Tibial nerve (tissue), 4 donors: Measurements from ENCODE around the gene FERD3L. TPM values are rescaled to one million over a fixed set of nuclear protein-coding genes. Genes with fewer than 3 reads are reported as not detected.

ENCODE experiments used
- DNase-seq, 2 donors: peaks; one replicate each; pipeline ENCODE4 v3.0.0-alpha.2; 2019; ENCODE audit warnings: low spot score in 2 of 2
- H3K27ac ChIP-seq, 4 donors: fragments of 200-600 bp; sonication (generic) in 3 of 4; one replicate each; pipeline ENCODE4 v1.5.1; 2017 to 2019; ENCODE audit warnings: mild to moderate bottlenecking in 1 of 4
- H3K27me3 ChIP-seq, 2 donors: fragments of 200-600 bp; sonication (generic) in 1 of 2; one replicate each; pipeline versions ENCODE4 v1.5.1 to v1.6.0; 2017 to 2019
- H3K36me3 ChIP-seq, 3 donors: fragments of 200-600 bp; sonication (generic); one replicate each; pipeline ENCODE4 v1.5.1; 2018 to 2019
- H3K4me1 ChIP-seq, 4 donors: fragments of 200-600 bp; sonication (generic) in 3 of 4; one replicate each; pipeline ENCODE4 v1.5.1; 2017 to 2019
- H3K4me3 ChIP-seq, 4 donors: fragments of 200-600 bp; sonication (generic) in 3 of 4; one replicate each; pipeline ENCODE4 v1.5.1; 2017 to 2019; ENCODE audit warnings: mild to moderate bottlenecking in 1 of 4, moderate library complexity in 1 of 4
- H3K9me3 ChIP-seq, 4 donors: fragments of 200-600 bp; sonication (generic) in 3 of 4; one replicate each; pipeline ENCODE4 v1.5.1; 2017 to 2019
- CTCF ChIP-seq, 5 experiments: fragments of 200-600 bp in 3 of 5; fragments of 450-650 bp in 2 of 5; sonication (generic) in 3 of 5; IDR thresholded peaks; one replicate each; pipeline ENCODE4 v1.5.1; 2016 to 2019; ENCODE audit warnings: antibody characterized with exemption in 5 of 5, mild to moderate bottlenecking in 3 of 5, moderate library complexity in 2 of 5
- EP300 ChIP-seq, 2 donors: sonication (generic); formaldehyde crosslinking; IDR thresholded peaks; one replicate each; pipeline ENCODE4 v1.6.1; 2017; ENCODE audit warnings: antibody characterized with exemption in 2 of 2, mild to moderate bottlenecking in 1 of 2
- POLR2A ChIP-seq, 2 donors: fragments of 450-650 bp; IDR thresholded peaks; one replicate each; pipeline ENCODE4 v1.6.1; 2017; ENCODE audit warnings: antibody characterized with exemption in 2 of 2, mild to moderate bottlenecking in 2 of 2, moderate library complexity in 2 of 2
- WGBS, 2 donors: methylation state at CpG; one replicate each; pipeline ENCODE4 v1.1.5; 2018; 5-methylcytosine and 5-hydroxymethylcytosine counted together
- total RNA-seq, 4 donors: library from RNA; depleted of rRNA; stranded (reverse); fragments of >200 nt; gene quantifications; one replicate each; pipeline ENCODE4 v1.1.0, GENCODE V29; 2016

FERD3L gene
- total RNA-seq, 4 donors from 2014 or later = not detected

GRCh38 chr7:19105546-19105945, 39.7 kb downstream of the FERD3L start:
- H3K4me3 ChIP-seq = no peak overlapping the region
- peaks cover 0 to 90% of the 10 kb centered on the region in 2 donors for H3K27me3 ChIP-seq
- DNase-seq = no peak
- WGBS, 2 donors = 36 to 43% methylated on average over 4 of the region's 4 CpGs
- no peak overlapping the region for H3K27ac ChIP-seq
- no peak for TF ChIP-seq POLR2A (IDR thresholded peaks at IDR 0.05)
- no peak for TF ChIP-seq EP300 (IDR thresholded peaks at IDR 0.05)
- TF ChIP-seq CTCF (IDR thresholded peaks at IDR 0.05) = no peak
- H3K9me3 ChIP-seq = no peaks in the 10 kb centered on the region
- H3K36me3 ChIP-seq = no peaks in the 10 kb centered on the region
- H3K4me1 ChIP-seq = peaks cover 0 to 33% (median 7%) of the 10 kb centered on the region in 4 donors

- H3K27ac ChIP-seq = no peak overlapping the region
- peaks cover 0 to 33% (median 7%) of the 10 kb centered on the region in 4 donors for H3K4me1 ChIP-seq
- no peaks in the 10 kb centered on the region for H3K9me3 ChIP-seq
- no peaks in the 10 kb centered on the region for H3K36me3 ChIP-seq
- H3K4me3 ChIP-seq = no peak overlapping the region
- WGBS, 2 donors = 70 to 83% methylated on average over 4 of the region's 4 CpGs
- no peak for TF ChIP-seq EP300 (IDR thresholded peaks at IDR 0.05)
- no peak for DNase-seq
- peaks cover 0 to 83% of the 10 kb centered on the region in 2 donors for H3K27me3 ChIP-seq
Measured at GRCh38 chr7:19104811-19105210, 40.4 kb downstream of the FERD3L start.

GRCh38 chr7:19102884-19103283, 42.3 kb downstream of the FERD3L start:
- Histone ChIP-seq H3K4me1 (peaks cover 0 to 22% (median 7%) of the 10 kb centered on the region in 4 donors), H3K36me3 (no peaks in the 10 kb centered on the region), H3K4me3 (no peak overlapping the region), H3K9me3 (no peaks in the 10 kb centered on the region), H3K27ac (no peak overlapping the region), H3K27me3 (peaks cover 0 to 64% of the 10 kb centered on the region in 2 donors)
- WGBS, 2 donors = 90 to 95% methylated on average over 4 of the region's 4 CpGs
- no peak for DNase-seq
- TF ChIP-seq POLR2A (IDR thresholded peaks at IDR 0.05) (no peak), CTCF (IDR thresholded peaks at IDR 0.05) (no peak), EP300 (IDR thresholded peaks at IDR 0.05) (no peak)

GRCh38 chr7:19101909-19102308, 43.3 kb downstream of the FERD3L start:
- WGBS, 2 donors = 75 to 78% methylated on average over 2 of the region's 2 CpGs
- TF ChIP-seq CTCF (IDR thresholded peaks at IDR 0.05) (no peak), EP300 (IDR thresholded peaks at IDR 0.05) (no peak), POLR2A (IDR thresholded peaks at IDR 0.05) (no peak)

GRCh38 chr7:19101472-19101871, 43.7 kb downstream of the FERD3L start:
- WGBS, 2 donors = 84 to 90% methylated on average over 1 of the region's 1 CpG
- no peak for TF ChIP-seq EP300 (IDR thresholded peaks at IDR 0.05)
- no peak for TF ChIP-seq CTCF (IDR thresholded peaks at IDR 0.05)
- TF ChIP-seq POLR2A (IDR thresholded peaks at IDR 0.05) = no peak
- no peak overlapping the region for H3K27ac ChIP-seq
- H3K27me3 ChIP-seq = peaks cover 0 to 57% of the 10 kb centered on the region in 2 donors
- DNase-seq = no peak
- H3K9me3 ChIP-seq = no peaks in the 10 kb centered on the region
- no peak overlapping the region for H3K4me3 ChIP-seq
- no peaks in the 10 kb centered on the region for H3K36me3 ChIP-seq
- H3K4me1 ChIP-seq = peaks cover 0 to 8% (median 3%) of the 10 kb centered on the region in 4 donors

More at GRCh38 chr7:19101909-19102308, 43.3 kb downstream of the FERD3L start:
- Histone ChIP-seq H3K27ac (no peak overlapping the region), H3K4me3 (no peak overlapping the region), H3K36me3 (no peaks in the 10 kb centered on the region), H3K27me3 (peaks cover 0 to 61% of the 10 kb centered on the region in 2 donors), H3K9me3 (no peaks in the 10 kb centered on the region), H3K4me1 (peaks cover 0 to 13% (median 5%) of the 10 kb centered on the region in 4 donors)
- no peak for DNase-seq

GRCh38 chr7:19099924-19100323, 45.3 kb downstream of the FERD3L start:
- Histone ChIP-seq H3K9me3 (no peaks in the 10 kb centered on the region), H3K4me1 (no peaks in the 10 kb centered on the region), H3K4me3 (no peak overlapping the region), H3K27me3 (peaks cover 0 to 46% of the 10 kb centered on the region in 2 donors), H3K27ac (no peak overlapping the region), H3K36me3 (no peaks in the 10 kb centered on the region)
- WGBS, 2 donors = 68 to 78% methylated on average over 2 of the region's 2 CpGs
- TF ChIP-seq CTCF (IDR thresholded peaks at IDR 0.05) (no peak), POLR2A (IDR thresholded peaks at IDR 0.05) (no peak)
- no peak for DNase-seq
